GM12872 (cell line): ENCODE results near the gene IQGAP2.

Experiments
- TF ChIP-seq, protein P1 (sequence below): IDR thresholded peaks from 3 replicates; pipeline ENCODE4 v1.5.1; 2011; ENCODE audit warnings: low read depth, mild to moderate bottlenecking, low read length, moderate library complexity; ENCODE audit not compliant: insufficient read depth

The IQGAP2 gene

GRCh38 chr5:76602094-76602726, 199.1 kb downstream of the IQGAP2 start:
- TF ChIP-seq, protein P1, sequence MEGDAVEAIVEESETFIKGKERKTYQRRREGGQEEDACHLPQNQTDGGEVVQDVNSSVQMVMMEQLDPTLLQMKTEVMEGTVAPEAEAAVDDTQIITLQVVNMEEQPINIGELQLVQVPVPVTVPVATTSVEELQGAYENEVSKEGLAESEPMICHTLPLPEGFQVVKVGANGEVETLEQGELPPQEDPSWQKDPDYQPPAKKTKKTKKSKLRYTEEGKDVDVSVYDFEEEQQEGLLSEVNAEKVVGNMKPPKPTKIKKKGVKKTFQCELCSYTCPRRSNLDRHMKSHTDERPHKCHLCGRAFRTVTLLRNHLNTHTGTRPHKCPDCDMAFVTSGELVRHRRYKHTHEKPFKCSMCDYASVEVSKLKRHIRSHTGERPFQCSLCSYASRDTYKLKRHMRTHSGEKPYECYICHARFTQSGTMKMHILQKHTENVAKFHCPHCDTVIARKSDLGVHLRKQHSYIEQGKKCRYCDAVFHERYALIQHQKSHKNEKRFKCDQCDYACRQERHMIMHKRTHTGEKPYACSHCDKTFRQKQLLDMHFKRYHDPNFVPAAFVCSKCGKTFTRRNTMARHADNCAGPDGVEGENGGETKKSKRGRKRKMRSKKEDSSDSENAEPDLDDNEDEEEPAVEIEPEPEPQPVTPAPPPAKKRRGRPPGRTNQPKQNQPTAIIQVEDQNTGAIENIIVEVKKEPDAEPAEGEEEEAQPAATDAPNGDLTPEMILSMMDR, result no peak

DNA sequence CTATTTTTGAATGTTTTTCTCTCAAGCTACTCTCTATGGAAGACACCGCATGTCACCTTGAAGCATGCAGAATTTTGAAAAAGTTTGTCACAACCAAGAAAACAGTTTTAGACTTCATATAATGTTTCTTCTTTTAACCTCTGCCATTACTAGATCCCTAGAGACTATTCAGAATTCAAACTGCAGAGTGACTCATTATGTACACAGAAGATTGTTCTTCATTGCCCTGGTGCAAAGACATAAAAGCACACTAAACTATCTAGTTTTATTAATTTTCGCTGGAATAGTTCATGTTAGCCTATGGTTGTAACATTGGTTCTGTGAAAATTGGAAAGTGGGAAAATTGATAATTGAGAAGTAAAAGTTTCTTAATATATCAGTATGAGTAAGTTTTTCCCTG, 201.8 kb downstream of the IQGAP2 start:
- TF ChIP-seq, protein P1, result no peak

- TF ChIP-seq, protein P1, result no peak
Observed at GRCh38 chr5:76606701-76607100, 203.6 kb downstream of the IQGAP2 start.

DNA sequence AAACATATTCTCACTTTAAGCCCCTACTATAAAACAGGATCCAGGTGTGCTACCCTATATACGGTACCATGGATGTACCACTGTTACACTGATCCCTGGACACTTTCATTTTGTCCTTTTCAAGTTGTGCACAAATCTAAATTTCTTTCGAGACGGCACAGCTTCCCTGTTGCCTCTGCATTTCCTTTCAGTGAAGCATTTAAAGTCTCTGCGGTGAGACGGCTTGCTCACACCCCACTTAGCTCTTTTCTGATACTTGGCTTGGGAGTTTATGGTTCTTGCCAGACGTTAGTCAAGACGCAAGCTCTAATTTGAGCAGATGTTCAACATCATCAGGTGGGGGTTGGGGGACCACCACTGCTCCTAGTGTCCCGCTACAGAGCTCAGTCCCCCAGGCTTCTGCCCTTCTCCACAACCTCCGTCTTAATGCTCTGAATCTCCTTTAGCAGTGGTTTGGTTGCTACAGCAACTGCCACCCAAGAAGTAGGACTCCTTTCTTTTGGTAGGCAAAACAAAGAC, 204.3 kb downstream of the IQGAP2 start:
- TF ChIP-seq, protein P1, result no peak

- TF ChIP-seq, protein P1, result no peak
Observed at GRCh38 chr5:76608833-76609232, 205.7 kb downstream of the IQGAP2 start.

GRCh38 chr5:76610196-76610595, 207.1 kb downstream of the IQGAP2 start:
- TF ChIP-seq, protein P1, result no peak

DNA sequence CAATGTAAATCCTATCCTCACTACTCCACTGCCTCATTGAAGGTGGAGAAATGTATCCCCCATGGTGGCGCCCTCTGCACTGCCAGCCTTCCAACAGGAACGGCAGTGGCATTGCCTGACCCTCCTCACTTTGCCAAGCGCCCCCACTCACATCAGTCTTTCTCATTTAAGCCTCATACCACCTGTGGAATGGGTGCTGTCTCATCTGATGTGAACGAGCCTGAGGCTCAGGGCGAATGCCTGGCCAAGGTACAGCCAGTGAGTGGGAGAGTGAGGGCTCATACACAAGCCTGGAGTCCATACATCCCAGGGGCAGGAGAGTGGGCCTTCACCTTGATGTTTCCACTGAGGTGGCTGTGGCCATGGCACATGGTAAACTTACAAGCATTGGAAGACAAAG, 209.9 kb downstream of the IQGAP2 start:
- TF ChIP-seq, protein P1, result no peak
